Ovary (tissue), 9 donors: ENCODE results near the gene GCGR. TPM values are rescaled to one million over a fixed set of nuclear protein-coding genes. Genes with fewer than 3 reads are reported as not detected.

Experiments used
- DNase-seq, 5 donors: peaks; one replicate each; pipeline ENCODE4 v3.0.0-alpha.2; 2019 to 2020
- H3K27ac ChIP-seq, 2 donors: fragments of 200-600 bp; one replicate each; pipeline versions ENCODE4 v1.5.1 to v1.8.0; 2019 to 2022
- H3K27me3 ChIP-seq: fragments of 200-600 bp; one replicate; pipeline ENCODE4 v1.8.0; 2022
- H3K36me3 ChIP-seq: fragments of 200-600 bp; sonication (generic); one replicate; pipeline ENCODE4 v1.5.1; 2019
- H3K4me1 ChIP-seq: one replicate; pipeline ENCODE4 v1.8.1; 2013; ENCODE audit warnings: mild to moderate bottlenecking, moderate library complexity; ENCODE audit not compliant: insufficient read depth
- H3K4me3 ChIP-seq: fragments of 200-600 bp; sonication (generic); one replicate; pipeline ENCODE4 v1.5.1; 2017
- H3K9me3 ChIP-seq, 2 donors: fragments of 200-600 bp in 1 of 2; sonication (generic) in 1 of 2; one replicate each; pipeline versions ENCODE4 v1.5.1 to v1.8.1; 2013 to 2019; ENCODE audit warnings: mild to moderate bottlenecking in 1 of 2, moderate library complexity in 1 of 2
- EP300 ChIP-seq: sonication (generic); formaldehyde crosslinking; IDR thresholded peaks from one replicate; pipeline ENCODE4 v1.6.1; 2017; ENCODE audit warnings: antibody characterized with exemption
- POLR2A ChIP-seq: fragments of 450-650 bp; IDR thresholded peaks from one replicate; pipeline ENCODE4 v1.6.1; 2017; ENCODE audit warnings: antibody characterized with exemption, mild to moderate bottlenecking, moderate library complexity
- WGBS, 3 donors: extraction: QIAGEN DNeasy Blood & Tissue Kit in 1 of 3; methylation state at CpG; one replicate each; pipeline versions ENCODE4 v1.1.5 to v1.1.7; 2013 to 2017; 5-methylcytosine and 5-hydroxymethylcytosine counted together
- intact Hi-C, 4 donors: fragments of 100-400 bp; cut with DNase I; formaldehyde crosslinking; loops; one replicate each; pipeline versions ENCODE4 v1.11.0 to v1.15.1; 2022 to 2023
- polyA plus RNA-seq, 2 donors: library from polyadenylated mRNA; stranded (reverse); fragments of 200-250 nt in 1 of 2; fragments of 350-450 nt in 1 of 2; fragmentation: Illumina TruSeq in 1 of 2; extraction: RNeasy Lipid Tissue Mini Kit (QIAGEN cat#74804) in 1 of 2; gene quantifications; one replicate each; pipeline ENCODE4 v1.2.3, GENCODE V29; 2013 to 2014
- total RNA-seq, 7 donors: library from RNA; depleted of rRNA in 2 of 7; stranded (reverse); fragments of >200 nt in 2 of 7; fragmentation: NEBNext Ultra II Directional in 3 of 7; extraction: Animal tissue kit (Norgen Biotek cat#: 25700) in 3 of 7; gene quantifications; one replicate each; pipeline versions ENCODE4 v1.1.0 to v1.2.4, GENCODE V29; 2016 to 2023
- TF ChIP-seq, protein P1 (sequence below), 3 donors: fragments of 450-650 bp in 2 of 3; fragments of 200-600 bp in 1 of 3; IDR thresholded peaks; one replicate each; pipeline versions ENCODE4 v1.5.1 to v1.8.0; 2016 to 2022; ENCODE audit warnings: antibody characterized with exemption in 3 of 3, mild to moderate bottlenecking in 1 of 3
- donor health status: DM: no; HTN: no; CAD: no; lungs with moderate emphysema.
- donor health status: DM: no; HTN: no; CAD: no.
- donor health status: Bipolar disorder and iron deficiency.
- donor health status: DM: yes; HTN: yes; CAD: no.
- donor health status: DM: no; HTN: no; CAD: no.
- donor health status: DM: yes; HTN: yes; CAD: no.

Gene GCGR
- total and polyA plus RNA-seq, 9 donors: not detected

DNA sequence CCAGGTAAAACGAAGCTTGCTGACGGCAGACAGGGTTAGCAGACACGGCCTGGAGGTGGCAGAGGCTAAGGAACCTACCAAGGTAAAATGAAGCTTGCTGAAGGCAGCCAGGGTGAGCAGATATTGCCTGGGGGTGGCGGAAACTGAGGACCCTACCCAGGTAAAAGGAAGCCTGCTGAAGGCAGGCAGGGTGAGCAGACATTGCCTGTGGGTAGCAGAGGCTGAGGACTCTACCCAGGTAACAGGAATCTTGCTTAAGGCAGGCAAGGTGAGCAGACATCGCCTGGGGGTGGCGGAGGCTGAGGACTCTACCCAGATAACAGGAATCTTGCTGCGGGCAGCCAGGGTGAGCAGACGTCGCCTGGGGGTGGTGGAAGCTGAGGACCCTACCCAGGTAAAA is 2.6 kb upstream of the GCGR start:
- Histone ChIP-seq H3K27me3 (no peaks in the 10 kb centered on the region), H3K27ac (no peak overlapping the region), H3K9me3 (no peaks in the 10 kb centered on the region), H3K36me3 (no peaks in the 10 kb centered on the region), H3K4me1 (no peaks in the 10 kb centered on the region), H3K4me3 (no peak overlapping the region)
- TF ChIP-seq, protein P1, sequence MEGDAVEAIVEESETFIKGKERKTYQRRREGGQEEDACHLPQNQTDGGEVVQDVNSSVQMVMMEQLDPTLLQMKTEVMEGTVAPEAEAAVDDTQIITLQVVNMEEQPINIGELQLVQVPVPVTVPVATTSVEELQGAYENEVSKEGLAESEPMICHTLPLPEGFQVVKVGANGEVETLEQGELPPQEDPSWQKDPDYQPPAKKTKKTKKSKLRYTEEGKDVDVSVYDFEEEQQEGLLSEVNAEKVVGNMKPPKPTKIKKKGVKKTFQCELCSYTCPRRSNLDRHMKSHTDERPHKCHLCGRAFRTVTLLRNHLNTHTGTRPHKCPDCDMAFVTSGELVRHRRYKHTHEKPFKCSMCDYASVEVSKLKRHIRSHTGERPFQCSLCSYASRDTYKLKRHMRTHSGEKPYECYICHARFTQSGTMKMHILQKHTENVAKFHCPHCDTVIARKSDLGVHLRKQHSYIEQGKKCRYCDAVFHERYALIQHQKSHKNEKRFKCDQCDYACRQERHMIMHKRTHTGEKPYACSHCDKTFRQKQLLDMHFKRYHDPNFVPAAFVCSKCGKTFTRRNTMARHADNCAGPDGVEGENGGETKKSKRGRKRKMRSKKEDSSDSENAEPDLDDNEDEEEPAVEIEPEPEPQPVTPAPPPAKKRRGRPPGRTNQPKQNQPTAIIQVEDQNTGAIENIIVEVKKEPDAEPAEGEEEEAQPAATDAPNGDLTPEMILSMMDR (IDR thresholded peaks at IDR 0.05): no peak
- no peak for TF ChIP-seq POLR2A
- TF ChIP-seq EP300: no peak
- 78 to 86% (median 79%) methylated on average over 9 of the region's 9 CpGs for WGBS, 3 donors
- intact Hi-C loops: no loop called here
- no peak for DNase-seq

DNA sequence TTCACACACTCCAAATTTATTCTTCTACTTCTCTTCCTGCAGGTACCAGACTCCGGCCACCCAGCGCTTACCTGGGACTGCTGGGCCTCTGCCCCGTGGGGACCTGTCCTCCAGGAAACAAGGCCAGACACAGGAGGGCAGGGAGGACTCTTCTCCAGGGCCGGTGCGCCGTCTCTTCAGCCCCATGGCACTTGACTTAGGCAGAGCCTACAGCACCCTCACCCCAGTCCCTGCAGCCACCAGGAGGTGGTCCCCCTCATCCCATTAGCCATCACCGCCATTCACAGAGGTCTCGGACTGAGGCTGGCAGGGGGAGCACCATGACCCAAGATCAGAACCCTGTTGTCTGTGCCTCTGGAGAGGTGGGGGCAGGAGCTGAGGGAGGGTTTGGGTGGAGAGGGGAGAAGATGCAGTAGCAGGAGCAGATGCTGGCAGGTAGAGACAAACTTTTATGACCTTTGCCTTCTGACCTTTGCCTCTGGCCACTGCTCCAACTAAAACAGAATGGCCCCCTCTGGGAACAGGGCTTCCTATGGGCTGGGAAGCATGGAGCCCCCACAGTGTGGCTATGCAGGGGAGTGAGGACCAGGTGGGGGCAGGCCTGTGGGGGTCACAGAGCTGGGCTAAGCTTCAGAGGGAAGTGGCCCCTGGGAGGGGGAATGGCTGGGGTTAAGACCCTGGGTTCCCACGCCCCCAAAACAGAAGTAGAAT is 1.7 kb upstream of the GCGR start:
- H3K27ac ChIP-seq: no peak overlapping the region
- H3K36me3 ChIP-seq: no peaks in the 10 kb centered on the region
- intact Hi-C loops: no loop called here
- no peaks in the 10 kb centered on the region for H3K4me1 ChIP-seq
- no peaks in the 10 kb centered on the region for H3K27me3 ChIP-seq
- WGBS, 3 donors: 74 to 77% (median 76%) methylated on average over 9 of the region's 9 CpGs
- H3K4me3 ChIP-seq: no peak overlapping the region
- TF ChIP-seq EP300: no peak
- TF ChIP-seq, protein P1 (IDR thresholded peaks at IDR 0.05): no peak
- DNase-seq: no peak
- no peaks in the 10 kb centered on the region for H3K9me3 ChIP-seq

DNA sequence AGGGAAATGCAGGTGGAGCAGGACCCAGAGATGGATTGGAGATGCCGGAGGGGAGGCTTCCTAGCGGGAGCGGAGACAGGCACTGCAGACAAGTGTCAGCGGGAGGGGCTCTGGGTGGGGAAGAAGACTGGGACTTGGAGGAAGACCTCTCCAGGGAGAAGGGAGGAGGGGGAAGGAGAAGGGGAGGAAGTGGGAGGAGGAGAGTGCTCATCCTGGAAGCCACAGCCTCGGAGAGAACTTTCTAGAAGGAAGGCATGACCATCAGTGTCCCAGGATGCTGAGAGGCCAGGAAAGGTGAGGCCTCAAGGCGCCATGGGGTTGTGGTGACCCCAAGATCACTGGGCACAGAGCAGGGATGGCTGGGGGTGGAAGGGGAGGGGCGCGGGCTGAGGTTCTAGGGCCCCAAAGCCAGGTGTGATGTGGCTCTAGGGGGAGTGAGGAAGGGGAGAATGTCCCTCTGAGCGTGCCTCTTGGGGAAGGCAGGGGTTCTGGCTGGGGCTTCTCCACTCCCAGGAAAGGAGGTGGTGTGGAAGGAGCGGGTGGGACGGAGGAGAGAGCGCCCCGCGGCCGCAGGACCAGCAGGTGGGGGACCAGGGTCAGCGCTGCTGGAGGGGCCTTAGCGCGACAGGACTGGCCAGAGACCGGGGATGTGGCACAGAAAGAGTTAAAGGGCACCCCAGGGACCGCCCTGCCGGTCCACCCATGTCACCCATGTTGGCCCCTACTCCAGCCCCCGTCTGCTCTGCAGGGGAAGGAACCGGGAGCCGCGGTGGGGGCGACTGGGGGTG is 900 bp upstream of the GCGR start:
- intact Hi-C loops: no loop called here
- no peak for TF ChIP-seq EP300
- TF ChIP-seq POLR2A: no peak
- TF ChIP-seq, protein P1 (IDR thresholded peaks at IDR 0.05): no peak
- WGBS, 3 donors: 22 to 25% (median 23%) methylated on average over 25 to 26 of the region's 26 CpGs
- Histone ChIP-seq H3K27ac (no peak overlapping the region), H3K4me1 (no peaks in the 10 kb centered on the region), H3K36me3 (no peaks in the 10 kb centered on the region), H3K9me3 (no peaks in the 10 kb centered on the region), H3K27me3 (no peaks in the 10 kb centered on the region), H3K4me3 (no peak overlapping the region)
- DNase-seq: no peak

DNA sequence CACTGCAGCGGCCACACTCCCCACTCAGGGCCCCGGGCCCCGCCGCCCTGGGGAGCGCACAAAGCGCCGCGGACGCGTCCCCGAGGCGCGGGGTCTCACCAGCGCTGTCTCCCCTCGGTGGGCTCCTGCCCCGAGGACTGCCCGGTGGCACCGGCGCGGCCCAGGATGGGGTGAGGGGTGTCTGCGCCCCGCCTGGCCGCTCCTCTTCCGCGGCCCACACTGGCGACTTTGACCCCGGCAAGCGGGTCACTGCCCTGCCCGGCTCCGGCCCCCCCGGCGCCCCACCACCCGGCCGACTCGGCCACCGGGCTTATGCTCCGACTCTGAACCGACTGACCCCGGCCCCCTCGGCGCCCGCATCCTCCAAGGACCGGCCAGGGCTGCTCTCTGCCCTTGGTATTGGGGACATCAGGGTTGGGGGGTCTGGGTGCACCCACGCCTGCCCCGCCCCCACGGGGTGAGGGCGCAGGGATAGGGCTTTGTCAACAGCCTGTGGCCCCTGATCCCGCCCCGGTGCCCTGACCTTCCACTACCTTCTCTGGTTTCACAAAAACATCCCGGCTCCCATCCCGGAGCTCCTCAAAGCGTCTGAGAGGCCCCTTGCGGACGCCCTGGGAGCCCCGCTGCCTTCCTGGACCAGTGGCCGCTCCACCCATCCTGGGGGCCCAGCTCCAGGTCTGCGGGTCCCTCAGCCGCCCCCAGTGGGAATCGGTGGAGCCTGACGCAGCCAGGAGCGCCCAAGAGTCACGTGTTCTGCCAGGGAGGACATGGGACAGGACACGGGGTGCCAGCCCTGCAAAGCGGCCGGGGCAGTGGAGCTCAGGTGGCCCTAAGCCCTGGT is 829 bp downstream of the GCGR start:
- no peak for TF ChIP-seq EP300
- no peak for TF ChIP-seq POLR2A
- TF ChIP-seq, protein P1 (IDR thresholded peaks at IDR 0.05): no peak
- no peaks in the 10 kb centered on the region for H3K27me3 ChIP-seq
- H3K4me3 ChIP-seq: no peak overlapping the region
- WGBS, 3 donors: 2 to 7% (median 4%) methylated on average over 35 to 65 of the region's 65 CpGs
- no peak for DNase-seq
- no peaks in the 10 kb centered on the region for H3K36me3 ChIP-seq
- no peaks in the 10 kb centered on the region for H3K9me3 ChIP-seq
- no peaks in the 10 kb centered on the region for H3K4me1 ChIP-seq
- no peak overlapping the region for H3K27ac ChIP-seq
- intact Hi-C loops: no loop called here
